Adrenal gland (tissue), 12 donors: ENCODE results near the gene HDAC4. TPM values are rescaled to one million over a fixed set of nuclear protein-coding genes. Genes with fewer than 3 reads are reported as not detected.

Source experiments
- DNase-seq, 7 donors: peaks; one replicate each; pipeline ENCODE4 v3.0.0-alpha.2; 2019 to 2020
- H3K27ac ChIP-seq, 5 donors: fragments of 200-600 bp; sonication (generic) in 4 of 5; 1 replicate in 3 of 5; 2 replicates in 2 of 5; pipeline versions ENCODE4 v1.5.1 to v1.8.0; 2016 to 2020; ENCODE audit warnings: mild to moderate bottlenecking in 1 of 5
- H3K27me3 ChIP-seq: fragments of 200-600 bp; 2 replicates; pipeline ENCODE4 v1.8.0; 2021
- H3K36me3 ChIP-seq, 2 donors: fragments of 200-600 bp; replicated peaks in 1 of 2; 1 replicate in 1 of 2; 2 replicates in 1 of 2; pipeline versions ENCODE4 v1.5.1 to v1.8.0; 2018 to 2022
- H3K4me1 ChIP-seq, 2 donors: fragments of 200-600 bp; replicated peaks in 1 of 2; 1 replicate in 1 of 2; 2 replicates in 1 of 2; pipeline versions ENCODE4 v1.5.1 to v1.8.0; 2018 to 2021
- H3K4me3 ChIP-seq, 4 donors: fragments of 200-600 bp; sonication (generic) in 3 of 4; one replicate each; pipeline ENCODE4 v1.5.1; 2016 to 2018
- H3K9me3 ChIP-seq, 3 donors: fragments of 200-600 bp; sonication (generic) in 1 of 3; replicated peaks in 1 of 3; 1 replicate in 2 of 3; 2 replicates in 1 of 3; pipeline versions ENCODE4 v1.5.1 to v1.8.0; 2016 to 2021
- POLR2A ChIP-seq, 2 donors: fragments of 450-650 bp; IDR thresholded peaks; one replicate each; pipeline ENCODE4 v1.6.1; 2017; ENCODE audit warnings: antibody characterized with exemption in 2 of 2, mild to moderate bottlenecking in 2 of 2, moderate library complexity in 1 of 2
- WGBS, 4 donors: extraction: QIAGEN DNeasy Blood & Tissue Kit in 2 of 4; methylation state at CpG; one replicate each; pipeline versions ENCODE4 v1.1.5 to v1.1.7; 2013 to 2017; 5-methylcytosine and 5-hydroxymethylcytosine counted together
- intact Hi-C, 2 donors: fragments of 100-400 bp; cut with DNase I; formaldehyde crosslinking; loops; one replicate each; pipeline versions ENCODE4 v1.14.1 to v1.15.0; 2022 to 2023
- polyA plus RNA-seq, 3 donors: library from polyadenylated mRNA; stranded (reverse); fragments of 200-250 nt in 2 of 3; fragments of 350-450 nt in 1 of 3; fragmentation: Illumina TruSeq in 1 of 3; extraction: RNeasy Lipid Tissue Mini Kit (QIAGEN cat#74804) in 1 of 3; gene quantifications; one replicate each; pipeline ENCODE4 v1.2.3, GENCODE V29; 2013 to 2014
- total RNA-seq, 9 donors: library from RNA; depleted of rRNA in 4 of 9; stranded (reverse); fragments of >200 nt in 4 of 9; fragments of 120-200 nt in 1 of 9; fragmentation: NEBNext Ultra II Directional in 1 of 9; extraction: Animal tissue kit (Norgen Biotek cat#: 25700) in 1 of 9; gene quantifications; one replicate each; pipeline versions ENCODE4 v1.1.0 to v1.2.4, GENCODE V29; 2013 to 2023
- TF ChIP-seq, protein P1 (sequence below), 6 experiments: fragments of 450-650 bp in 4 of 6; fragments of 200-600 bp in 2 of 6; sonication (generic) in 1 of 6; IDR thresholded peaks; 1 replicate in 5 of 6; 2 replicates in 1 of 6; pipeline versions ENCODE4 v1.5.1 to v1.8.0; 2016 to 2021; ENCODE audit warnings: antibody characterized with exemption in 6 of 6, mild to moderate bottlenecking in 2 of 6, moderate library complexity in 1 of 6
- donor health status: healthy with polysubstance abuse.
- donor health status: Bipolar disorder and iron deficiency.
- donor health status: DM: yes; HTN: yes; CAD: no.
- donor health status: DM: no; HTN: no; CAD: no.
- donor health status: DM: no; HTN: no; CAD: no.
- donor health status: DM: yes; HTN: yes; CAD: no.

Gene HDAC4
- total and polyA plus RNA-seq, 12 donors, result 8.3 to 88.9 (median 28.7) TPM

DNA sequence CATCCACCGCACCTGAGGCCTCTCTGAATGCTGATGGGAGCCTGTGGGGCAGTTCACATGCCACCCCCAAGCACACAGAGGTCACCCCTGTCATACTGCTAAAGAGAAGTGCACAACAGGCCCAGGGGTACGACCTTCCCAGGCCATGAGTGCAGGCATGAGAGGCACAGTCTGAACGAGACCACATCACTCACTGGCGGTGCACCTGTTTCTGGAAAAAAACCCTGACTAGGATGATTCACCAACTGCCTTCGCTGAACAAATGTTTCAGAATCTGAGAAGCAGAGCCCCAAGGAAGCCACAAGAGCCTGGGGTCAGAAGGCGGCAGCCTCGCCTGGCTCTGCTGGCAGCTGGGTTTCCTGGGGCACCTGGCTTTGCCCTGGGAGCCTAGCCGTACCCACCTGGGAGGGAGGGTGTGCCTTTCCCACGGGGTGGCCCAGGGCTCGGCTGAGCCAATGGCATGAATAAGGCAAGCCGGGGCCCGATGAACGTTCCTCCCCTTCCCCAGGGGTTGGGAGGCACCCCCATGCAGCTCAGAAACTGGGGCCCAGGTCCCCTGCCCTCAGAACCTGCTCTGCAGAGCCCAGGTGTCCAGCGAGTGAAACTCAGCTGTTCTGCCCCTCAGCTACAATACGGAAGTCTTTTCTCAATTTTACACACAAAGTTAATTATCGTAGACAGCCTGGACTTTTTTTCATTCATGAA is 73.8 kb downstream of the HDAC4 start:
- intact Hi-C loops, result no loop called here
- no peaks in the 10 kb centered on the region for H3K27me3 ChIP-seq
- peaks cover 49 to 69% of the 10 kb centered on the region in 2 donors for H3K4me1 ChIP-seq
- no peaks in the 10 kb centered on the region for H3K9me3 ChIP-seq
- H3K27ac ChIP-seq, result peak overlapping the region; percentile 82 to 96 (median 92)
- no peaks in the 10 kb centered on the region for H3K36me3 ChIP-seq
- TF ChIP-seq, protein P1, sequence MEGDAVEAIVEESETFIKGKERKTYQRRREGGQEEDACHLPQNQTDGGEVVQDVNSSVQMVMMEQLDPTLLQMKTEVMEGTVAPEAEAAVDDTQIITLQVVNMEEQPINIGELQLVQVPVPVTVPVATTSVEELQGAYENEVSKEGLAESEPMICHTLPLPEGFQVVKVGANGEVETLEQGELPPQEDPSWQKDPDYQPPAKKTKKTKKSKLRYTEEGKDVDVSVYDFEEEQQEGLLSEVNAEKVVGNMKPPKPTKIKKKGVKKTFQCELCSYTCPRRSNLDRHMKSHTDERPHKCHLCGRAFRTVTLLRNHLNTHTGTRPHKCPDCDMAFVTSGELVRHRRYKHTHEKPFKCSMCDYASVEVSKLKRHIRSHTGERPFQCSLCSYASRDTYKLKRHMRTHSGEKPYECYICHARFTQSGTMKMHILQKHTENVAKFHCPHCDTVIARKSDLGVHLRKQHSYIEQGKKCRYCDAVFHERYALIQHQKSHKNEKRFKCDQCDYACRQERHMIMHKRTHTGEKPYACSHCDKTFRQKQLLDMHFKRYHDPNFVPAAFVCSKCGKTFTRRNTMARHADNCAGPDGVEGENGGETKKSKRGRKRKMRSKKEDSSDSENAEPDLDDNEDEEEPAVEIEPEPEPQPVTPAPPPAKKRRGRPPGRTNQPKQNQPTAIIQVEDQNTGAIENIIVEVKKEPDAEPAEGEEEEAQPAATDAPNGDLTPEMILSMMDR (IDR thresholded peaks at IDR 0.05), result no peak
- peak in 1 of 2 donors; percentile 43 for TF ChIP-seq POLR2A (IDR thresholded peaks at IDR 0.05)
- peak; percentile 44 to 72 (median 60) for DNase-seq
- 60 to 85% (median 64%) methylated on average over 6 to 16 of the region's 16 CpGs for WGBS, 4 donors
- H3K4me3 ChIP-seq, result no peak overlapping the region

DNA sequence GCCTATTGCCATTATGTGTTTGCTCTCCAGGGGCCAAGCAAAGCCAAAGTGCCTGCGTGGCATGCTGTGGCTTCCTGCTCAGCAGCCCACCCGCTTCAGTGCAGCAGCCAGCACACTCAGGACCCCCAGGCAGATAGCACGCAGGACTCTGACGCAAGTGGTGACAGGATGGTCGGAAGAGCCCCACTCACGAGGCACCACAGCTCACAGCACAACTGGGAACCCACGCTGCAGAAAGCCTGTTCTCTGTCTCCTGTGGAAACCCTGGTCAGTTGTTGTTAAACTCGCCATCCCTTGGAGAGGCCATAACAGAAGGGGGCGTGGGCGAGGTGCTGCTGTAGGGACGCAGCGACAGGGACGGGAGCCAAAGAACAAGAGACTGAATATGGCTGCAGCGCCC is 76.4 kb downstream of the HDAC4 start:
- intact Hi-C loops, result no loop called here
- H3K27ac ChIP-seq, result no peak overlapping the region
- H3K36me3 ChIP-seq, result no peaks in the 10 kb centered on the region
- no peaks in the 10 kb centered on the region for H3K27me3 ChIP-seq
- peaks cover 36 to 49% of the 10 kb centered on the region in 2 donors for H3K4me1 ChIP-seq
- WGBS, 4 donors, result 88 to 97% (median 91%) methylated on average over 12 to 14 of the region's 14 CpGs
- no peaks in the 10 kb centered on the region for H3K9me3 ChIP-seq
- H3K4me3 ChIP-seq, result no peak overlapping the region
- TF ChIP-seq POLR2A (IDR thresholded peaks at IDR 0.05), result no peak
- TF ChIP-seq, protein P1 (IDR thresholded peaks at IDR 0.05), result no peak
- peak in 5 of 7 donors; percentile 6 to 46 (median 17) for DNase-seq

DNA sequence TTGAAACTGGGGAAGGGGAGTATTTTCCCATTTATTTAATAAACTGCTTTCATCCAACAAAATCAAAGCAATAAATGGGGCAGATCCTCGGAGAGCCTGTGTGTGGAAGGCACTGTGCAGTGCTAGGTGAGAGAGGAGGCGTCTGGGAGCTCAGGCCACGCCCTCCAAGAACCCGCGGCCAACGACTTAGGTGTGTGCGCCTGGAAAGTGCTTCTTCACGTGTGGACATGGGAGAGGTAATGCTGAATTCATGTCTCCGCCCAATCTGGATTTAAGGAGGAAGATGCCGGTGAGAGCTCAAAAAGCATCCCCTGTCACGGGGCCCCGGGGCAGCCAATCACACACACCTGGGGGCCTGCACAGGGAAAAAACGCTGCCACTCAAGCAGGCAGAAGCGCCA is 77.4 kb downstream of the HDAC4 start:
- Histone ChIP-seq H3K4me3 (no peak overlapping the region), H3K36me3 (no peaks in the 10 kb centered on the region), H3K4me1 (peaks cover 37 to 49% of the 10 kb centered on the region in 2 donors), H3K9me3 (no peaks in the 10 kb centered on the region), H3K27me3 (no peaks in the 10 kb centered on the region), H3K27ac (no peak overlapping the region)
- TF ChIP-seq, protein P1 (IDR thresholded peaks at IDR 0.05), result no peak
- no peak for TF ChIP-seq POLR2A (IDR thresholded peaks at IDR 0.05)
- intact Hi-C loops, result no loop called here
- peak in 5 of 7 donors; percentile 11 to 47 (median 17) for DNase-seq
- 90 to 92% (median 91%) methylated on average over 14 of the region's 14 CpGs for WGBS, 4 donors

DNA sequence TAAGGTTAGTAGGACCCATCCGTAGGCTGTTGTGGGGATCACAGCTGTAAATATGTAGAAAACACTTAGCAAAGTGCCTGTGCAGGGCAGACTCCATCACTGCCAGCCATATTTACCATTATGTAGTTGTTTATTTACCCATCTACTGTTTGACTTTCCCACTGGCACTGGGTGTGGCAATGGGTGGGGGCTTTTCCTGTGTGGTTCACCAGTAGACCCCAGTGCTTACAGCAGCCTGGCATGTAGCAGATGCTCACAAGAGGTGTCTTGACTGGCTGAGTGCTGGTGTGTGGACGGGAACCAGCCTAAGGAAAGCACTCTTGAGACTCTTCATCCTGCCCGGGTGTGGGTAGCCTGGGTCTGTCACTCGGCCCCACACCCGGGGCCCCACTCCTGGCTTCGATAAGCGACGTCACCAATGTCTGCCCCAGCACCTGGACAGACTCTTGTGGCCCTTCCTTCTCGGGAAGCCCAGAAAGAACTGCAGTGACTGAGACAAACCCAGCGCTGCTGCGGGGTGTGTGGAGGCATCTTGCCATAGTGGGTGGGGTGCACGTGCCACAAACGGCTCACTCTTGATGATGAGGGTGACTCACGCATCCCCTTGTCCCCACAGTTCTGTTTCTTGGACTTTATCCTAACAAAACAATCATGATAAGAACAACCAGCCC is 78.3 kb downstream of the HDAC4 start:
- DNase-seq, result peak; percentile 41 to 72 (median 57)
- WGBS, 4 donors, result 42 to 59% (median 49%) methylated on average over 5 to 14 of the region's 14 CpGs
- H3K27me3 ChIP-seq, result no peaks in the 10 kb centered on the region
- H3K4me3 ChIP-seq, result no peak overlapping the region
- H3K36me3 ChIP-seq, result no peaks in the 10 kb centered on the region
- no peaks in the 10 kb centered on the region for H3K9me3 ChIP-seq
- peak in 1 of 2 donors; percentile 16 for TF ChIP-seq POLR2A (IDR thresholded peaks at IDR 0.05)
- TF ChIP-seq, protein P1 (IDR thresholded peaks at IDR 0.05), result no peak
- intact Hi-C loops, result no loop called here
- peaks cover 33 to 48% of the 10 kb centered on the region in 2 donors for H3K4me1 ChIP-seq
- H3K27ac ChIP-seq, result peak overlapping the region in 1 of 5 donors; percentile 54
